HG03060 (cell line): ENCODE results near the gene LSAMP.
A peak's percentile ranks its signal among the peaks of the same experiment; 100 is the strongest.

ENCODE experiments used
- ATAC-seq: cut with Tn5 transposase; IDR thresholded peaks from one replicate; pipeline ENCODE4 v1.9.1; 2021; ENCODE audit warnings: low read depth, moderate number of reproducible peaks; ENCODE audit not compliant: unreplicated experiment

LSAMP gene

DNA sequence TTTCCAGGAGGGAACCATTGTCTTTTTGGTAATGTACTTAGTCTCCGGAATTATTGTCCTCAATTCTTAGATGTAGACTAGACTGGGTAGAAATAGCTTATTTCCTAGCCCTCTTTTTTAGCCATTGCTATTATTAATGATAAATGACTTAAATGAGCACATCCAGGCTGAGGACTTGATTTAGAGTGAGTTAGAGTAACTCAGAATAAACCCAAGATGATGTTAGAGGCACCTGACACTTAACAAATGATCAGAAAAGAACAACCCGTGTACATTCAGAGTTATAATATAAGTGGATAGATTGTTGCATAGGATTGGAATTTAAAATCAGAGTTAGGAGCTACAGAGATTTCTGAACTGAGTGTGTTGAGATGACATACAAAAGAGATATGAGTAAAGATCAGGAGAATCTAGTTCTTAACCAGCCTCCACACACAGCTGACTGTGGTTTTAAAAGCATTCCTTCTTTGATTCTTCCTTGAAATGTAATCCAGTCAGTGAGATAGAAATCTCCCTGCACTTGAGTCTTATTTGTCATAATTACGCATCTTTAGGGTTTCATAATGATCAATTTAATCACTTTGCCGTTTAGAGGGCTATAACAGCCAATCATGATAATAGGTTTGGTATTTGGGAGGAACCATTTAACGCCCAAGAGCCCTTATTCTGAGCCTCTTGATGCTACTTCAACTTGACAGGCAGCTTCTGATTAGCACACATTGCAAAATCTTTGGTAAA lies 455.4 kb downstream of the LSAMP start:
- no peak for ATAC-seq

DNA sequence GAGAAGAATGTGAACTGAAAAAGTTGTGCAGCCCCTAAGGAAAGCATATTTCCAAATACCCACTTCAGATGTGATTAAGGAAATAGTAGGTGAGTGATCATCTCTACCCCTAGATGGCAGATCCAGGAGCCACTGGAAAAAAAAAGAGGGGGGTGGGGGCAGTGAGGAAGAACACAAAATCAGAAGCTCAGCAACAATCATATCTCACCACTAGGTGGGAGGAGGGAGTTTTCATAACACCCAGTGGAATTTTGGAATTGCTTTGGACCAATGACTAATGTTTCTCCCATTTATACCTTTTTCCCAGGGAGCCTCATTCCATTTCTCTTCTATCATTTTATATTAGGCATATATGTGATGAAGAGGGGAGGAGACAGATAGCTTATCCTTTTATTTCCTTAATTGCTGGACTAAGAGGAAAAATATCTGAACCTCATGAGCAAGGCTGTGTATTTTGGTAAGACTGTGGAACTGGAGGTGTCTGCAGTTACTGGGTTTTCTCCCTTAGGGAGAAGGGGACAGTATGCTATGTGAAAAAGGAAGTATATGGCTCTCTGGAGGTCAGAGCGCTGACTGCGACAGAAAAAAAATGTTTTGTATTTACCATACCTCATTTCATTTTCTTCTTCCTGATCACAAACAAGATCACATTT lies 458.6 kb downstream of the LSAMP start:
- no peak for ATAC-seq

DNA sequence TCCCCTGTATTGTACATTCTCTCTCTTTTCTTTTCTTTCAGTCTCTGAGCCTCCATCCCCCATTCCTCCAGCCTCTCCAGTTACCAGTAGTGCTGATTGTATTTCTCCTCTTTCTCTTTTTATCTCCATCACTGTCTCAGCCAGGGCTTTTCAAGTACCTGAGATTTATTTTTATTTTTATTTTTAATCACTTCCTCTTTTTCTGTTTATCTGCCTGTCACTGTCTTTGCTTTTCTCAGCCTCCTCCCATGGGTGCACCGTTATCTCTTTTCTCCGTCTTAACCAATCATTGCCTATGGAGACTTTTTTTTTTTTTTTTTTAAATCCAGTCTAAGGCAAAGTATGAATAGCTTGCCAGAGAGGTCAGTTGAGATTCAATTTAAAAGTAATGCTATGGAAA lies 462.7 kb downstream of the LSAMP start:
- no peak for ATAC-seq

DNA sequence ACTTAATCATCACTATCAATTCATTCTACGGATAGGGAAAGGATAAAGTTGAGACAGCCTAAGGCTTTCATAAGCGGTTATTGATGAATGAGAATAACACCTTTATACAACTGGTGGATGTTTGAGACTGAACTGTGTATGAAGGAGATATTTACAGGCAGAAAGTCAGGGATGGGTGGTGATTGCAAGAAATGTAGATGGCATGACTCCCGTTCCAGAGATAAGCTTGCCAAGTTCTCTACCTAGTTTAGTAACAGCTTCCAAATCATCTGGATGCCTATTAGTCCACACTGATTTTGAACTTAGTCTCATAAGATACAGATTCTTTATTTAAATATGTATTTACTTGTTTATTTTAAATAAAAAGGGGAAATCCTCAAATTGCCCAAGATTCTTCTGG lies 463.2 kb downstream of the LSAMP start:
- ATAC-seq = no peak

DNA sequence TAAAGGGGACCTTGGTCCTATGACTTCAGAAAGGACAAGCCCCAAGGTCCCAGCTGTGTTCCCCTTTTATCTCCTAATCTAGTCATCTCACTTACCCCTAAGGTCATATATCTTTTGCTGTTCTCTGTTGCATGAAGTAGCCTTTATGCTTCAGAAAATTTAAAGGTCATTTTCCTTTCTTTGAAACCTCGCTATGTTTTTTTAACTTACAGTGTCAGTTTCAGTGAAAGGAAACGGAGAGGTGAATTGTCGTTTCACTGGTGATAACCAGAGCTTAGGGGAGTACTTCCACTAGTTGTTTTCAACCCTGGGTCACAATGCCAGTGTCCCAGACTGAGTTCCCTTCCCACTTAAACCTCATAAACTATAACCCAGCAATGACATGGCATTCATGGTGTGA lies 464.6 kb downstream of the LSAMP start:
- peak; percentile 43 for ATAC-seq

DNA sequence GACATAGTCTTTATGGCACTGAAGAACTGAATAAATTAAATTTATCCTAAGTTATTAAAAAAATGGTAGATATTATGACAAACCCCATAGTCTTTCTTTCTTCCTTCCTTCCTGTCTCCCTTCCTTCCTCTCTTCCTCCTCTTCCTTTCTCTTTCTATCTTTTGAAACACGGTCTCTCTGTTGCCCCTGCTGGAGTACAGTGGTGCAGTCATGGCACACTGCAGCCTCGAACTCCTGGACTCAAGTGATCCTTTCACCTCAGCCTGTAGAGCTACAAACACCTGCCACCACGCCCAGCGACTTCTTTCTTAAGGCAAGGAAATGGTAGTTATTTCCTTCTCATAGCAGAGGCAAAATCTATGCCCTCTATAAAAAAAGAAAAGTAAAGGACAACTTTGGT lies 467.4 kb downstream of the LSAMP start:
- no peak for ATAC-seq

DNA sequence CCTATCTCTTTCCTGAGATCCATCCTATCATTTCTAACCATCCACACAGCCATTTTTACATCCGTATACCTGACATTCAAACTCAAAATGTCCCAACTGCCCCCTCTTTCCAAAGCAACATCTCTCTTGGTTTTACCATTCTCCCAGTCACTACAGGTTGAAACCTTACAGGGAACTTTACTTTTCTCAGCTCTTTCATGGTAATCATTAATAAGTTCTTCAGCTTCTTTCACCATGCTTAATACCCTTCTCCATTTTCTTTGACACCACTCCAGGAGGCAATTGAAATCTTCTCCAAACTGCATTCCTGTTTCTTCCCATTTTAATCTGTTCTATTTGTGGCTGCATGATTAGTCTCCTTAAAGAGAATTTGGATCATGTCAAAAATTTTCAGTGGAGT lies 469.5 kb downstream of the LSAMP start:
- ATAC-seq = no peak

DNA sequence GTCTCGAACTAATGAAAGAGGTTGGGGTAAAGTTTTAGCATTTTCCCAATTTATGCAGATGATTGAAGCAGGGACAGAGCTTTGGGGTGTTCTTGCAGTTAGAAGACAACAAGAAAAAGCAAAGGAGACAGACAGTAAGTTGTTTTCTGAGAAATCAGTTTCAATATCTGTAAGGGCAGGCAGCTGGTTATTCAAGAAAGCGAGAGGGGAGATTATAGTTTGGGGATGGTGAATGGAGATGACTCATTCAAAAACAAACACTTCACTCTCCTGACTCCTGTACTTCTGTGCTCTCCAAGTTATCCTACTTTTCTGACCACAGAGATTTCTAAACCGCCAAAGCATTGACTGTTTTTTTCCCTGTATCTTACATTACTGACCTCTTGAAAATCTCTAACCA lies 469.9 kb downstream of the LSAMP start:
- ATAC-seq = no peak

DNA sequence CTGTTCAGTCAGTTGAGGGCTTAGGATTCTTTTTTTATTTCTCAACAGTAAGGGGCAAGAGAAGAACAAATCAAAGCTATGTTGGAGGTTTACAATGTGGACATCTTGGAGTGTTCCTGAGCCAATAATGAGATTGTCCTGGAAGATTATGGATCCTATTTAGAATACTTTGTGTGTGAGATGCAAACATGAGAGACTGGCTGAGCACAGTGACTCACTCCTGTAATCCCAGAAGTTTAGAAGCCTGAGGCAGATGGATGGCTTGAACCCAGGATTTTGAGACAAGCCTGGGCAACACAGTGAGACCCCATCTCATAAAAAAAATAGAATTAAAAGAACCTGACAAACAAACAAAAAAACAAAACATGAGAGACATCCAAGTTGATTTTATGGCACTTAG lies 470.3 kb downstream of the LSAMP start:
- ATAC-seq = no peak

DNA sequence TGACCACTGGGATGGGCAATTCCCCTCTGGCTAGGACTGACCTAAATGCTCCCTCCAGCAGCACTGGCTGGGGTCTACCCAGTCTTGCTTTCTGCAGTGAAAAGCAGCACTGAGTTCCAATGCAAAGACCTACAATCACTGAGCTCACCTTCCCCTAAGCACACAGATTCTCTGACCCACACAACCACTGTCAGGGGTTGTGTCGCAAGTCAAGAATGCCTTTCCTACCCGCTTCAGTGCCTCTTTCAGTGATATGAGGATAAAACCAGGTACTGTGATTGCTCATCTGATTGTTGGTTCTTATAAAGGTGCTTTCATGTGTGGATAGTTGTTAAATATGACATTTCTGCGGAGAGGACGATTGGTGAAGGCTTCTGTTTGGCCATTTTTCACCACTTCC lies 476.4 kb downstream of the LSAMP start:
- ATAC-seq = no peak

DNA sequence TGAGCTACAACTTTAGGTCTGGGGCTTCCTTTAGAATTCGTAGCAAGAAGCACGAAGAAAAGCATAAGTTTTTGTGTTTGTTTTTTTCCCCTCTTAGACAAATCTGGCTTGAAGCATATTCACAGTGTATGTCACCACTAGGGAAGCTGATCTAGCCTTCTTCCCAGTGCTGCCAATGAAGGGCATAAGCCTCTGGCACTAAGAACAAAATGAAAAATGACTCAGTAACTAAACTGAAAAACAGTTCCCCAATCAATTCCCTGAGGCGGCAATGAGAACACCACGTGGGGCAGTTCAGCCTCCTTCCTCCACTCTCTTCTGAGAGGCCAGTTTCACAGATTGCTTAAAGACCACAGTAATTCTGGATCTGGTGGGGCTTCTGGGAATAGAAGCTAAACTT lies 483.9 kb downstream of the LSAMP start:
- ATAC-seq = no peak

DNA sequence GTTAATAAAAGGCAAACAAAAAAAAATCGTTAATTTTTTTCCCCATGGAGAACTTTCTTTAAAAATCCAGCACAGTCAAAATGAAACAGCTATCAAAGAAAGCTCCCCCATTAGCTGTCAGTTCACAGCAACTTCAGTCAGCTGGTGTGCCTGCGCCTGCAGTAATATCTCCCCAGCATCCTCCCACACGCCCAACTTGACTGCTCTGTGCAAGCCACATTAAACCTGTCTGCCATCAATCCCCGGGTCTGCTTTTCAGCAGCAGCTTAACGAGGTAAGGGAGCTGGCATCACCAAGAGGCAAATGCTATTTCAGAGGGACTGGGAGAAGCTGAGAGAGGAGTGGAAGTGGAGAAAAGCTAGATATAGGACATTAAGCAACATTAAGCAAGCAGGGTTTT lies 484.5 kb downstream of the LSAMP start:
- ATAC-seq = no peak

DNA sequence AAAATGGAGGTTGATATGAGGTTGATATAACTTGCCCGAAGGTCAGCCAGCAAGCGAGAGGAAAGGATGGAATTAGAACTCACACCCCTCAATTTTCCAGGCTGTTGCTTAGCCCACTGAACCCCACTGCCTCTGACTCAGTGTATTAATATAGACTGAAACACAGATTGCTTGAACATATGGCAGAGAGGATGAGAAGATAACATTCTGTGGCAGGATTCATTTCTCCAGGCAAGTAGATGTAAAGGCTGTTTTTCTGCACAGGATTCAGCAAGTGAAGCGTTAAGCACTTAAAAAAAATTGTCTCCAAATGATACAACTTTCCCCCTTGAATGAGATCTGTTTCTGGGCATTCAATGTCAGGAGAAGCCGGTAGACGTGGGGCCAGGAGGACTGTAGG lies 486.8 kb downstream of the LSAMP start:
- no peak for ATAC-seq

DNA sequence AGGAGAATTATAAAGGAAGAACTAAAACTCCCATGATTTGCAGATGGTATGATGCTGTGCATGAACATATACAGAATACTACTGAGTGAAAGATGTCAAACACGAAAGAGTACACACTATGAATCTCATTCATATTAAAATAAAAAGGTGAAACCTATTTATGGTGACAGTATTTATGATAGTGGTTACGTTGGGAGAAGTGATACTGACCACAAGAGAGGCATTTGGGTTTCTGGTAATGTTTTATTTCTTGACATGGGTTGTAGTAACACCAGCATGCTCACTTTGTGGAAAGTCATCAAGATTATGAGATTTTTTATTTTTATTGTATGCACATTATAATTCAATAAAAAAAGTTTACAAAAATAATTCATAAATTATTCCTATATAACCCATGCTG lies 498.0 kb downstream of the LSAMP start:
- no peak for ATAC-seq

DNA sequence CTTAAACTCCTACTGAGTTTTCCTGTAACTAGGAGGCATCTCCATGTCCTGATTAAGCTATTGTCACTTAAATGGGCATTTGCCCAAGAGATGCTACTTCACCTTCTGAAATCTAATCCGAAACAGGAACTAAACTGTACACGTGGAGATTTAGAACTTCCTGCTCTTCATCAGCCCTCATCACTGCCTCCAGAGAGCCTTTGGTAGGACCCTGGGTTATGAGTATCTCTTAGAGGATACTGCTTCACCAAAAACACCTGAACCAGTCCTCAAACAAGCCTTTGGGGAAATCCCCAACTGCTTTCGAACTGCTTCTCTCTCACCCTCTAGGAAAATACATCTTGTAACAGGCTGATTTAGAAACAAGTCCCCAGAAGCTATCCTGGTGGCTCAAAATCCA lies 501.7 kb downstream of the LSAMP start:
- ATAC-seq = no peak

DNA sequence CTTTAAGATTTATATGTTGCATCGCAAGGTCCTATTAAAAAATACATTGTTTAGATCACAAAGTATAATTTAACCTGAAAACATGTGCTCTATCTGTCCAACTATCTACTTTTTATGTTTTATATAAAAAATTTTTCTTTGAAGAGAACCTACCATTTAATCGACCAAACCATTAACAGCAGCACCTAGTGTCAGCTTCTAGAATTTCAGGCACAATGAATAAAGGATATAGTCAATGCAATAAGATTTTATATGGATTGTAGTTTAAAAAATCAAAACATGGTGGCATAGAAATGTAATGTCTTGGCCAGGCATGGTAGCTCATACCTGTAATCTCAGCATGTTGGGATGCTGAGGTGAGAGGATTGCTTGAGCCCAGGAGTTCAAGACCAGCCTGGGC lies 508.2 kb downstream of the LSAMP start:
- no peak for ATAC-seq

DNA sequence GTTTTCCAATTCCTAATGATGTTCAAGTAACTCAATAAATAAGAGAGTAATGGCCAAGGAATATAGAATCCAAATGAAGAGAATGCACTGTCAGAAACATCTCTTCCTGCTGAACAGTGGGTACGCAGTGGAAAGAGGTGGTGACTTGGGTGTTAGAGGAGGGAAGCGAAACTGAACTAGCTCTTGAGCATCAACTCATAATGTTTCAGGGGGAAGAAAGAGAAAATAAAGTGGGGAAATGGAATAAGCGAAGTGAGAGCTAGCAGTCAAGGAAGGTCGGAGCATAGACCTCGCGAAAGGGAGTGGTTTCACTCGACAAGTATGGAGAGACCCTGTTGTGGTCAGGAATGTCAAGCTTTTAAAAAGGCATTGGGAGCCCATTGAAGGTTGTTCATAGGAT lies 512.5 kb downstream of the LSAMP start:
- ATAC-seq = peak; percentile 55

DNA sequence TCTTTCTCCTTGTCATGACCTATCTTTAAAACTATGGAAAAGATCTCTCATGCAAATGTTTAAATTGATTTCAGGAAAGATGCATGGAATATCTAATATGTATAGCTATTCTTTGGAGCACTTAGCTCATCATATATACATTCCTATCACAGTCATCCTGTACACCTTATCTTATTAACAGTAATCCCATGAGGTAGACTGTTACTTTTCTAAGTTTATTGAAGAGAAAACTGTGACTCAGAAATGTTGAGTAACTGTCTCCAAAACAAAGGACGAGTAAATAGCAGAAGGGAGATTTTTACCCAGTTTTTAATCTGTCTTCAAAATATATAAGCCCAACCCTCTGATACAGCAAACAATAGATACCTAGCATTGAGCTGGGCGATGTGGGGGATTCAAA lies 513.7 kb downstream of the LSAMP start:
- ATAC-seq = no peak

DNA sequence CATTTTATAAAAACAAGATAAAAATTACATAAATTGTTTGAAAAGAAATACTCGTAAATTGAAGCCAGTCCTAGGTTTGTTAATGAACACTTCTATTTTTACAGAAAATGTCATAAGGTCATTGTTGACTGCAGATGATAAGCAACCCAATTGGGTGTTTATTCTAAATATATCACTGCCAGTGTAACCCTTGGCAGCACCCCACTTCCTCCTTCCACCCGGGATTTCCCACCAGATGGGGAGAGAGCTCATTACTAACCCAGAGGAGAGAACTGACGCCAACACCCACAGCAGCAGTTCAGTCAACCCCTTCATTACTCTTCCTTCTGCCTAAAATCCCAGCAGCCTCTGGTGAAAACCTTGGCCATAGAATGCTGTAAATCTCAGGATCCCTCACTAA lies 514.4 kb downstream of the LSAMP start:
- ATAC-seq = no peak

DNA sequence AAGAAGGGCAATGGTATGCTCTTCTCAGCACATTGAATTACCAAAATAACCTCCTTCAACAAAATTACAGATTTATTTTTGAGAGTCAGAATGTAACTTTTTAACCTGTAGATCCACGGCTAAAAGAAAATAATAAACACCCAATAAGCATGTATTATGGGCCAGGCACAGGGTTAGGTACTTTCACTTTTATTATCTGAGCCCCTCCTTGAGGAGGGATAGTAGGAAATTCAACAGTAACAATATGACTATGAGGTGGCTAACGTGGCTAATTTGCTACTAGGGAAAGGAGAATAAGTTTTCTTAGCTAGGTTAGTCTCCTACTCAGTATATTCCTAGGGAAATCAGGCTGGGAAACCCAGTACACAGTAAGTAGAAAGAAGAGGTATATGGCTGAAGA lies 515.1 kb downstream of the LSAMP start:
- ATAC-seq = peak; percentile 32

DNA sequence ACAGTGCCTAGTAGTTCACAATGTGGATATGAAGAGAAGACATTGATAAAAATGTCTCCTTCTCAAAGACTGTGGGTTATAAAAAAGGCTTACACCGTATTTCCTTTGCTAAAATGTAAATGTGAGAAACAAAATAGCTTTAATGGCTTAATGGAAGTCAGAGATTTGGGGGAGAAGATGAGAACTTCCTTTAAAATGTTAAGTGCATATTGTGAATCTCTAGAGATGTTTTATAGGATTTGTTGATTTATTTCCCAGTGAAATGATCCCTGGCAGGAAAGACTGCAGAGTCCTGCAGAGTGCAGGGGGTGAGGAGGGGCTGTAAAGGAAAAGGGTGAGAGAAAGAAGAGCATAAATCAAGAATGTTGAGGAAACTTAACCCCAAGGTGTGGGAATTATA lies 516.9 kb downstream of the LSAMP start:
- ATAC-seq = no peak

DNA sequence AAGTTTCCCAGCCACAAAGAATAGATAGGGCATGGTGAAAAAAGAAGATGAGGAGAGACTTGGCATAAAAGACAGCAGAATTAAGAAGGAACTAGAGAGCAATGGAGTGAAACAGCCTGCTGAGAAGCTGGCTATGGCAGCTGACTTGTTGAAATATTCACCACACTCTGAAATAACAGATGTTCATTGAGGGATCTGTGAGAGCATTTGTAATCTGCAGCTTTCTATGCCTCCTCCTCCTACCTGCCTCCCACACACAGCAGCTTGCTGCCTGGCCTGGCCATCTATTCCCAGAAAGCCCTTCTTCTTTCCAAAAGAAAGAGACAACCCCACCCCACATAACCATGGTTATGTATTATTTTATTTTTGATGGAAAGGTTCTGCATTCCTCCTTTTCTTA lies 518.1 kb downstream of the LSAMP start:
- ATAC-seq = no peak
